Gastroesophageal sphincter (tissue), 4 donors: ENCODE results near the gene ZNF416. TPM values are rescaled to one million over a fixed set of nuclear protein-coding genes. Genes with fewer than 3 reads are reported as not detected.

Experiments used
- ATAC-seq: fragments of 150-250 bp; one replicate; pipeline ENCODE4 v1.9.1; 2016; ENCODE audit warnings: mild to moderate bottlenecking, moderate library complexity
- H3K27ac ChIP-seq, 4 donors: fragments of 200-600 bp; sonication (generic) in 3 of 4; 1 replicate in 3 of 4; 2 replicates in 1 of 4; pipeline ENCODE4 v1.5.1; 2016 to 2019
- H3K27me3 ChIP-seq: fragments of 200-600 bp; sonication (generic); one replicate; pipeline ENCODE4 v1.5.1; 2019
- H3K36me3 ChIP-seq, 2 donors: fragments of 200-600 bp; sonication (generic); one replicate each; pipeline ENCODE4 v1.5.1; 2019; ENCODE audit warnings: control low read depth in 1 of 2
- H3K4me1 ChIP-seq, 3 donors: fragments of 200-600 bp; sonication (generic); 1 replicate in 2 of 3; 2 replicates in 1 of 3; pipeline ENCODE4 v1.5.1; 2016 to 2019; ENCODE audit warnings: control low read depth in 2 of 3
- H3K4me3 ChIP-seq, 2 donors: fragments of 200-600 bp; sonication (generic); one replicate each; pipeline ENCODE4 v1.5.1; 2019; ENCODE audit warnings: mild to moderate bottlenecking in 1 of 2, moderate library complexity in 1 of 2
- H3K9me3 ChIP-seq, 3 donors: fragments of 200-600 bp; sonication (generic); one replicate each; pipeline ENCODE4 v1.5.1; 2017 to 2019; ENCODE audit warnings: control low read depth in 2 of 3
- CTCF ChIP-seq, 4 experiments: fragments of 200-600 bp in 2 of 4; fragments of 450-650 bp in 2 of 4; sonication (generic) in 1 of 4; IDR thresholded peaks; one replicate each; pipeline ENCODE4 v1.5.1; 2017 to 2019; ENCODE audit warnings: antibody characterized with exemption in 4 of 4, mild to moderate bottlenecking in 2 of 4, moderate library complexity in 2 of 4
- EP300 ChIP-seq: sonication (generic); formaldehyde crosslinking; IDR thresholded peaks from one replicate; pipeline ENCODE4 v1.6.1; 2017; ENCODE audit warnings: antibody characterized with exemption, mild to moderate bottlenecking
- POLR2A ChIP-seq, 2 donors: fragments of 450-650 bp; IDR thresholded peaks; one replicate each; pipeline ENCODE4 v1.6.1; 2017; ENCODE audit warnings: antibody characterized with exemption in 2 of 2, mild to moderate bottlenecking in 2 of 2, moderate library complexity in 1 of 2
- POLR2AphosphoS5 ChIP-seq: sonication (generic); formaldehyde crosslinking; IDR thresholded peaks from one replicate; pipeline ENCODE4 v1.6.1; 2017; ENCODE audit warnings: antibody characterized with exemption
- WGBS, 2 donors: methylation state at CpG; one replicate each; pipeline ENCODE4 v1.1.5; 2018; ENCODE audit warnings: low coverage in 1 of 2; 5-methylcytosine and 5-hydroxymethylcytosine counted together
- total RNA-seq, 4 donors: library from RNA; depleted of rRNA; stranded (reverse); fragments of >200 nt; gene quantifications; one replicate each; pipeline ENCODE4 v1.1.0, GENCODE V29; 2016

Gene ZNF416
- total RNA-seq, 4 donors from 2014 or later: 4.0 to 6.1 (median 5.7) TPM

GRCh38 chr19:57570707-57571106 is 8.0 kb downstream of the ZNF416 start:
- TF ChIP-seq POLR2A (IDR thresholded peaks at IDR 0.05) (no peak), EP300 (no peak), CTCF (IDR thresholded peaks at IDR 0.05) (no peak), POLR2AphosphoS5 (no peak)
- Histone ChIP-seq H3K27ac (no peak overlapping the region), H3K9me3 (peaks cover 0 to 100% (median 12%) of the 10 kb centered on the region in 3 donors), H3K36me3 (peaks cover 0 to 55% of the 10 kb centered on the region in 2 donors), H3K27me3 (no peaks in the 10 kb centered on the region), H3K4me1 (no peaks in the 10 kb centered on the region), H3K4me3 (no peak overlapping the region)
- no peak for ATAC-seq

- ATAC-seq: no peak
- 48% methylated on average over 5 to 7 of the region's 7 CpGs for WGBS, 2 donors
- peaks cover 0 to 85% (median 7%) of the 10 kb centered on the region in 3 donors for H3K9me3 ChIP-seq
Measured at GRCh38 chr19:57566396-57567265, 12.1 kb downstream of the ZNF416 start.

GRCh38 chr19:57563547-57563946 is 15.2 kb downstream of the ZNF416 start:
- Histone ChIP-seq H3K36me3 (no peaks in the 10 kb centered on the region), H3K9me3 (peaks cover 0 to 70% (median 3%) of the 10 kb centered on the region in 3 donors), H3K27ac (no peak overlapping the region), H3K27me3 (no peaks in the 10 kb centered on the region), H3K4me1 (peaks cover 0 to 15% (median 7%) of the 10 kb centered on the region in 3 donors), H3K4me3 (no peak overlapping the region)
- WGBS, 2 donors: 36 to 63% methylated on average over 1 of the region's 1 CpG
- TF ChIP-seq POLR2A (IDR thresholded peaks at IDR 0.05) (no peak), CTCF (IDR thresholded peaks at IDR 0.05) (no peak), EP300 (no peak), POLR2AphosphoS5 (no peak)
- ATAC-seq: no peak

More at GRCh38 chr19:57566396-57567265, 12.1 kb downstream of the ZNF416 start:
- H3K4me3 ChIP-seq: no peak overlapping the region
- H3K36me3 ChIP-seq: peaks cover 0 to 15% of the 10 kb centered on the region in 2 donors
- no peaks in the 10 kb centered on the region for H3K4me1 ChIP-seq
- no peak for TF ChIP-seq POLR2A (IDR thresholded peaks at IDR 0.05)
- no peak for TF ChIP-seq CTCF (IDR thresholded peaks at IDR 0.05)
- no peak for TF ChIP-seq EP300
- H3K27me3 ChIP-seq: no peaks in the 10 kb centered on the region
- no peak overlapping the region for H3K27ac ChIP-seq

GRCh38 chr19:57560049-57560491 is 18.6 kb downstream of the ZNF416 start:
- ATAC-seq: peak; percentile 7
- Histone ChIP-seq H3K9me3 (peaks cover 0 to 50% (median 3%) of the 10 kb centered on the region in 3 donors), H3K4me3 (peak overlapping the region; percentile 54 to 95), H3K27ac (peak overlapping the region in 3 of 4 donors; percentile 77 to 80 (median 80)), H3K27me3 (no peaks in the 10 kb centered on the region), H3K36me3 (peaks cover 0 to 22% of the 10 kb centered on the region in 2 donors), H3K4me1 (peaks cover 0 to 26% (median 13%) of the 10 kb centered on the region in 3 donors)
- whole genome bisulfite sequencing, 2 donors: 11 to 13% methylated on average over 3 to 7 of the region's 23 CpGs
- TF ChIP-seq POLR2AphosphoS5 (no peak), EP300 (no peak), CTCF (IDR thresholded peaks at IDR 0.05) (no peak), POLR2A (IDR thresholded peaks at IDR 0.05) (no peak)
